Esophagus squamous epithelium (tissue), 5 donors: Measurements from ENCODE around the gene PSMD4. TPM values are rescaled to one million over a fixed set of nuclear protein-coding genes. Genes with fewer than 3 reads are reported as not detected.

ENCODE experiments used
- DNase-seq: peaks from one replicate; lab custom pipeline; 2025; lab: John Stamatoyannopoulos, UW
- H3K27ac ChIP-seq, 4 donors: fragments of 200-600 bp; sonication (generic); one replicate each; pipeline ENCODE4 v1.5.1; 2016 to 2019; ENCODE audit warnings: mild to moderate bottlenecking in 1 of 4
- H3K27me3 ChIP-seq, 4 donors: fragments of 200-600 bp; sonication (generic); 1 replicate in 3 of 4; 2 replicates in 1 of 4; pipeline versions ENCODE4 v1.5.1 to v1.6.0; 2017 to 2021; ENCODE audit warnings: antibody characterized with exemption in 1 of 4
- H3K36me3 ChIP-seq, 3 donors: fragments of 200-600 bp; sonication (generic); one replicate each; pipeline ENCODE4 v1.5.1; 2016 to 2019
- H3K4me1 ChIP-seq, 3 donors: fragments of 200-600 bp; sonication (generic); one replicate each; pipeline ENCODE4 v1.5.1; 2017 to 2019
- H3K4me3 ChIP-seq, 4 donors: fragments of 200-600 bp; sonication (generic); 1 replicate in 3 of 4; 2 replicates in 1 of 4; pipeline ENCODE4 v1.5.1; 2016 to 2019; ENCODE audit warnings: mild to moderate bottlenecking in 2 of 4, moderate library complexity in 1 of 4
- H3K9me3 ChIP-seq, 3 donors: fragments of 200-600 bp; sonication (generic); one replicate each; pipeline ENCODE4 v1.5.1; 2016 to 2019
- POLR2A ChIP-seq, 4 donors: fragments of 450-650 bp; IDR thresholded peaks; one replicate each; pipeline ENCODE4 v1.6.1; 2017; ENCODE audit warnings: antibody characterized with exemption in 4 of 4, mild to moderate bottlenecking in 4 of 4, moderate library complexity in 3 of 4
- WGBS, 2 donors: methylation state at CpG; one replicate each; pipeline ENCODE4 v1.1.5; 2018; 5-methylcytosine and 5-hydroxymethylcytosine counted together
- intact Hi-C: fragments of 100-400 bp; cut with DNase I; formaldehyde crosslinking; loops from one replicate; pipeline ENCODE4 v1.15.0; 2022
- total RNA-seq, 4 donors: library from RNA; depleted of rRNA; stranded (reverse); fragments of >200 nt; gene quantifications; one replicate each; pipeline ENCODE4 v1.1.0, GENCODE V29; 2016
- TF ChIP-seq, protein P1 (sequence below), 6 experiments: fragments of 450-650 bp in 4 of 6; fragments of 200-600 bp in 2 of 6; sonication (generic) in 2 of 6; IDR thresholded peaks; one replicate each; pipeline ENCODE4 v1.5.1; 2016 to 2019; ENCODE audit warnings: antibody characterized with exemption in 6 of 6, mild to moderate bottlenecking in 4 of 6, moderate library complexity in 4 of 6
- donor health status: DM: yes; HTN: yes; CAD: no.

PSMD4 gene
- total RNA-seq, 4 donors from 2014 or later = 78.2 to 117 (median 109) TPM

GRCh38 chr1:151221616-151222015 is 32.9 kb upstream of the PSMD4 start:
- intact Hi-C loops = no loop called here
- H3K4me1 ChIP-seq = peaks cover 0 to 10% (median 0%) of the 10 kb centered on the region in 3 donors
- H3K27ac ChIP-seq = no peak overlapping the region
- no peaks in the 10 kb centered on the region for H3K27me3 ChIP-seq
- no peaks in the 10 kb centered on the region for H3K9me3 ChIP-seq
- no peak overlapping the region for H3K4me3 ChIP-seq
- DNase-seq = no peak
- 89 to 93% methylated on average over 1 of the region's 1 CpG for WGBS, 2 donors
- TF ChIP-seq POLR2A (IDR thresholded peaks at IDR 0.05) = no peak
- TF ChIP-seq, protein P1, sequence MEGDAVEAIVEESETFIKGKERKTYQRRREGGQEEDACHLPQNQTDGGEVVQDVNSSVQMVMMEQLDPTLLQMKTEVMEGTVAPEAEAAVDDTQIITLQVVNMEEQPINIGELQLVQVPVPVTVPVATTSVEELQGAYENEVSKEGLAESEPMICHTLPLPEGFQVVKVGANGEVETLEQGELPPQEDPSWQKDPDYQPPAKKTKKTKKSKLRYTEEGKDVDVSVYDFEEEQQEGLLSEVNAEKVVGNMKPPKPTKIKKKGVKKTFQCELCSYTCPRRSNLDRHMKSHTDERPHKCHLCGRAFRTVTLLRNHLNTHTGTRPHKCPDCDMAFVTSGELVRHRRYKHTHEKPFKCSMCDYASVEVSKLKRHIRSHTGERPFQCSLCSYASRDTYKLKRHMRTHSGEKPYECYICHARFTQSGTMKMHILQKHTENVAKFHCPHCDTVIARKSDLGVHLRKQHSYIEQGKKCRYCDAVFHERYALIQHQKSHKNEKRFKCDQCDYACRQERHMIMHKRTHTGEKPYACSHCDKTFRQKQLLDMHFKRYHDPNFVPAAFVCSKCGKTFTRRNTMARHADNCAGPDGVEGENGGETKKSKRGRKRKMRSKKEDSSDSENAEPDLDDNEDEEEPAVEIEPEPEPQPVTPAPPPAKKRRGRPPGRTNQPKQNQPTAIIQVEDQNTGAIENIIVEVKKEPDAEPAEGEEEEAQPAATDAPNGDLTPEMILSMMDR (IDR thresholded peaks at IDR 0.05) = no peak
- peaks cover 0 to 76% (median 0%) of the 10 kb centered on the region in 3 donors for H3K36me3 ChIP-seq

- 81 to 86% methylated on average over 4 of the region's 4 CpGs for WGBS, 2 donors
- DNase-seq = no peak
- no peak for TF ChIP-seq POLR2A (IDR thresholded peaks at IDR 0.05)
- TF ChIP-seq, protein P1 (IDR thresholded peaks at IDR 0.05) = no peak
- Histone ChIP-seq H3K27me3 (no peaks in the 10 kb centered on the region), H3K36me3 (peaks cover 0 to 81% (median under 1%) of the 10 kb centered on the region in 3 donors), H3K27ac (no peak overlapping the region), H3K4me1 (peaks cover 0 to 10% (median 0%) of the 10 kb centered on the region in 3 donors), H3K4me3 (no peak overlapping the region), H3K9me3 (no peaks in the 10 kb centered on the region)
- intact Hi-C loops = no loop called here
Observed at GRCh38 chr1:151222130-151222529, 32.4 kb upstream of the PSMD4 start.

DNA sequence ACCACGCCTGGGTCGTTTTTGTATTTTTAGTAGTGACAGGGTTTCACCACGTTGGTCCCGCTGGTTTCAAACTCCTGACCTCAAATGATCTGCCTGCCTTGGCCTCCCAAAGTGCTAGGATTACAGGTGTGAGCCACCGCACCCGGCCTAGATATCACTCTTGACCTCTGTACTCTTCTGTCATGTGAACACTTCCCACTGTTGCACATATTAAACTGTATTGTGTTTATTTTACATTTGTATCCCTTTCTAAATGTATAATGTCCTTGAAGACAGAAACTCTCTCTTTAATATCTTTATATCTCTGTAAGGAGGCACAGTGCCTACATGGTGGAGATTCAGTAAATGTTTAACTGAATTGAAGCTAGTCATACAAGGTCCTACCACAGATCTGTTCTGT is 19.3 kb upstream of the PSMD4 start:
- Histone ChIP-seq H3K4me1 (no peaks in the 10 kb centered on the region), H3K4me3 (no peak overlapping the region), H3K36me3 (peaks cover 21 to 100% (median 90%) of the 10 kb centered on the region in 3 donors), H3K27ac (no peak overlapping the region), H3K27me3 (no peaks in the 10 kb centered on the region), H3K9me3 (no peaks in the 10 kb centered on the region)
- no peak for TF ChIP-seq POLR2A (IDR thresholded peaks at IDR 0.05)
- TF ChIP-seq, protein P1 (IDR thresholded peaks at IDR 0.05) = no peak
- intact Hi-C loops = no loop called here
- WGBS, 2 donors = 82 to 89% methylated on average over 6 of the region's 6 CpGs
- DNase-seq = no peak

GRCh38 chr1:151237678-151238466 is 16.7 kb upstream of the PSMD4 start:
- WGBS, 2 donors = 71 to 79% methylated on average over 4 of the region's 4 CpGs
- Histone ChIP-seq H3K27ac (no peak overlapping the region), H3K27me3 (no peaks in the 10 kb centered on the region), H3K4me1 (no peaks in the 10 kb centered on the region), H3K9me3 (no peaks in the 10 kb centered on the region), H3K4me3 (no peak overlapping the region), H3K36me3 (peaks cover 21 to 100% (median 91%) of the 10 kb centered on the region in 3 donors)
- TF ChIP-seq POLR2A (IDR thresholded peaks at IDR 0.05) = no peak
- TF ChIP-seq, protein P1 (IDR thresholded peaks at IDR 0.05) = no peak
- no peak for DNase-seq
- intact Hi-C loops = no loop called here

DNA sequence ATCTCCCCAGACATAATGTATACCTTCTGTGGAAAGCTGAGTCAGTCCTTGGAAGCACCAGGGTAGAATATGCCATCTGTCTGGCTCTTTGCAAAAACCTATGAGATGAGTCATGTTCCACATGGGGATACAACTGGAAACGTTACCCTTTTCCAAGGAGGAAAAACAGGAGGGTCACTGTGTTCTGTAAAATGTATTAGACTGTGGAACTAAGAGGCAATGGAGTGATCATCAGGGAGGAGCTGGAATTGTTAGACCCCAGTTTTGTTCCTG is 16.1 kb upstream of the PSMD4 start:
- Histone ChIP-seq H3K4me3 (no peak overlapping the region), H3K4me1 (no peaks in the 10 kb centered on the region), H3K9me3 (no peaks in the 10 kb centered on the region), H3K36me3 (peaks cover 26 to 100% (median 91%) of the 10 kb centered on the region in 3 donors), H3K27ac (no peak overlapping the region), H3K27me3 (no peaks in the 10 kb centered on the region)
- TF ChIP-seq, protein P1 (IDR thresholded peaks at IDR 0.05) = no peak
- TF ChIP-seq POLR2A (IDR thresholded peaks at IDR 0.05) = no peak
- no peak for DNase-seq
- intact Hi-C loops = no loop called here
- WGBS, 2 donors = 22 to 36% methylated on average over 1 of the region's 1 CpG
